ENCODE data around the gene LY86. TPM values are rescaled to one million over a fixed set of nuclear protein-coding genes. Genes with fewer than 3 reads are reported as not detected.

Gene LY86
- total RNA-seq, 1 donor from 2014 or later = not detected

DNA sequence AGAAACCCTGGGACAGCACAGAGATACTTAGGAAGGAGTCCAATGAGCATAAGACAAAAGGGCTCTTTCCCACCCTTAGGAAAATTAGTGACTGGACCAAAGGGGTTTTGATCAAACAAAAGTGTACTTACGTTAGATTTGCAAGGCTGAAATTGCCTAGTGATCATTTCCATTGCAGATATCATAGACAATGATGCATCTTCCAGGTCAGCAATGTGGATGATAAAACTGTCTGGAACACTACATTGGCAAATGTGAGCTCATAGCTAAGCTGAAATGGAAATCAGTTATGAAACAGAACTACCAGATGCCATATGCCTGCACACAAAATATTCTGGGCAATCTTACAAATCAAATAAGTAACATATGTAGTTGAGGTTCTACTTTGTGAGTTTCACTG, 34.0 kb downstream of the LY86 start:
- Mint-ChIP-seq H3K4me3 (no peak overlapping the region), H3K27me3 (peaks cover 13% of the 10 kb centered on the region), H3K4me1 (ENCODE audit: unreplicated experiment) (peaks cover 34% of the 10 kb centered on the region), H3K9me3 (no peaks in the 10 kb centered on the region), H3K27ac (no peak overlapping the region), H3K36me3 (no peaks in the 10 kb centered on the region)
- no peak for DNase-seq (ENCODE audit: extremely low spot score, unreplicated experiment)
- TF ChIP-seq, protein P1, sequence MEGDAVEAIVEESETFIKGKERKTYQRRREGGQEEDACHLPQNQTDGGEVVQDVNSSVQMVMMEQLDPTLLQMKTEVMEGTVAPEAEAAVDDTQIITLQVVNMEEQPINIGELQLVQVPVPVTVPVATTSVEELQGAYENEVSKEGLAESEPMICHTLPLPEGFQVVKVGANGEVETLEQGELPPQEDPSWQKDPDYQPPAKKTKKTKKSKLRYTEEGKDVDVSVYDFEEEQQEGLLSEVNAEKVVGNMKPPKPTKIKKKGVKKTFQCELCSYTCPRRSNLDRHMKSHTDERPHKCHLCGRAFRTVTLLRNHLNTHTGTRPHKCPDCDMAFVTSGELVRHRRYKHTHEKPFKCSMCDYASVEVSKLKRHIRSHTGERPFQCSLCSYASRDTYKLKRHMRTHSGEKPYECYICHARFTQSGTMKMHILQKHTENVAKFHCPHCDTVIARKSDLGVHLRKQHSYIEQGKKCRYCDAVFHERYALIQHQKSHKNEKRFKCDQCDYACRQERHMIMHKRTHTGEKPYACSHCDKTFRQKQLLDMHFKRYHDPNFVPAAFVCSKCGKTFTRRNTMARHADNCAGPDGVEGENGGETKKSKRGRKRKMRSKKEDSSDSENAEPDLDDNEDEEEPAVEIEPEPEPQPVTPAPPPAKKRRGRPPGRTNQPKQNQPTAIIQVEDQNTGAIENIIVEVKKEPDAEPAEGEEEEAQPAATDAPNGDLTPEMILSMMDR (conservative IDR thresholded peaks at IDR 0.05) = no peak

DNA sequence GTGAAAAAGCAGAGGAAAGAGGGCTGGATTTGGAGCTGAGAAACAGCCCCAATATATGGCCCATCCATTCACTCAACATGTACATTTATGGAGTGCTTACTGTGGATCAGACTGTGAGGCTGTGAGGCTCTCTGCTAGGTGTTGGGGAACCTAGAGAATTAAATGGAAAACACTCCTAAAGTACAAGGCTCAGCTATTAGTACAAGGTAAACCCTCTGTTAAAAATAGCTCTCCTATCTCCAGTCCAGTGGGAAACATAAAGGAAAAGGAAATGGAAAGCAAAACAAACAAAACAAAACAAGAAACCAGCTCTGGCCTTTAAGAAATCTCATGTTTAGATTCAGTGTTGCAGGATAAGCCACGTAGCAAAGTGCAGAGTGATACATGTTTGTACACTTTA, 35.0 kb downstream of the LY86 start:
- peaks cover 15% of the 10 kb centered on the region for H3K27me3 Mint-ChIP-seq
- no peak for DNase-seq (ENCODE audit: extremely low spot score, unreplicated experiment)
- no peaks in the 10 kb centered on the region for H3K9me3 Mint-ChIP-seq
- peaks cover 32% of the 10 kb centered on the region for H3K4me1 Mint-ChIP-seq (ENCODE audit: unreplicated experiment)
- no peak overlapping the region for H3K27ac Mint-ChIP-seq
- TF ChIP-seq, protein P1 (conservative IDR thresholded peaks at IDR 0.05) = no peak
- no peaks in the 10 kb centered on the region for H3K36me3 Mint-ChIP-seq
- H3K4me3 Mint-ChIP-seq = no peak overlapping the region

GRCh38 chr6:6624269-6624990, 35.9 kb downstream of the LY86 start:
- Mint-ChIP-seq H3K9me3 (no peaks in the 10 kb centered on the region), H3K36me3 (no peaks in the 10 kb centered on the region), H3K4me1 (ENCODE audit: unreplicated experiment) (peaks cover 23% of the 10 kb centered on the region), H3K27me3 (peaks cover 16% of the 10 kb centered on the region), H3K27ac (no peak overlapping the region), H3K4me3 (no peak overlapping the region)
- no peak for DNase-seq (ENCODE audit: extremely low spot score, unreplicated experiment)
- TF ChIP-seq, protein P1 (conservative IDR thresholded peaks at IDR 0.05) = no peak

GRCh38 chr6:6626187-6626586, 37.7 kb downstream of the LY86 start:
- TF ChIP-seq, protein P1 (conservative IDR thresholded peaks at IDR 0.05) = no peak
- no peaks in the 10 kb centered on the region for H3K36me3 Mint-ChIP-seq
- H3K27me3 Mint-ChIP-seq = peaks cover 12% of the 10 kb centered on the region
- no peaks in the 10 kb centered on the region for H3K9me3 Mint-ChIP-seq
- DNase-seq (ENCODE audit: extremely low spot score, unreplicated experiment) = no peak
- no peak overlapping the region for H3K27ac Mint-ChIP-seq
- H3K4me3 Mint-ChIP-seq = no peak overlapping the region
- H3K4me1 Mint-ChIP-seq (ENCODE audit: unreplicated experiment) = peaks cover 22% of the 10 kb centered on the region

GRCh38 chr6:6629402-6629801, 40.9 kb downstream of the LY86 start:
- Mint-ChIP-seq H3K4me1 (ENCODE audit: unreplicated experiment) (peaks cover 17% of the 10 kb centered on the region), H3K36me3 (no peaks in the 10 kb centered on the region), H3K9me3 (no peaks in the 10 kb centered on the region), H3K27ac (no peak overlapping the region), H3K4me3 (no peak overlapping the region), H3K27me3 (peaks cover 9% of the 10 kb centered on the region)
- TF ChIP-seq, protein P1 (conservative IDR thresholded peaks at IDR 0.05) = no peak
- DNase-seq (ENCODE audit: extremely low spot score, unreplicated experiment) = no peak
